GM23248 (cell line): ENCODE data around the gene FRMD1.

ENCODE experiments used
- EZH2 ChIP-seq: fragments of 200-600 bp; sonication (generic); IDR thresholded peaks from 2 replicates; pipeline ENCODE4 v1.6.1; 2018; ENCODE audit warnings: antibody characterized with exemption, mild to moderate bottlenecking; ENCODE audit not compliant: insufficient read depth, poor library complexity, severe bottlenecking
- EZH2phosphoT487 ChIP-seq: fragments of 200-600 bp; sonication (generic); IDR thresholded peaks from 2 replicates; pipeline ENCODE4 v1.6.1; 2018; ENCODE audit warnings: antibody characterized with exemption, moderate library complexity, mild to moderate bottlenecking, low read depth; ENCODE audit not compliant: insufficient read depth

- TF ChIP-seq EZH2phosphoT487 (no peak), EZH2 (no peak)
These were observed 21.2 kb downstream of the FRMD1 start for GRCh38 chr6:168057836-168058235.
